ENCODE measurements around the gene FCRLA.

FCRLA gene

DNA sequence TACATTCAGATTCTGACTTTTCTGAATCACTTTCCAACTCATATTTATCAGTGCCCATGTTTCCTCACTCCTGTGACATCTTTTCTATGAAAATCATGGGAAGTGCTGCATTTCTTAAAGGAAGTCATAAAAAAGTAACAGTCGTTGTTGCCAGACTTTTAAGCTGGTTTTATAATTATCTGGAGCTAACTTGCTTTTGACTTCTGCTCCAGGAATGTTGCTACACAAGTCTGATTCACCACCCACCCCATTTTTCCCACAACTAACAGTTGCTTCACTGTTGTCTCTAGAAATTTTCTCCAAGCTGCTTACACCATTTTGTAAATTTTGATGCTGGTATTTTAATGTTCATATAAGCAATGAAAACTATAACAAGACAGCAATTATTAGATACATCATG is 26.5 kb downstream of the FCRLA start:
- no peak for DNase-seq

DNA sequence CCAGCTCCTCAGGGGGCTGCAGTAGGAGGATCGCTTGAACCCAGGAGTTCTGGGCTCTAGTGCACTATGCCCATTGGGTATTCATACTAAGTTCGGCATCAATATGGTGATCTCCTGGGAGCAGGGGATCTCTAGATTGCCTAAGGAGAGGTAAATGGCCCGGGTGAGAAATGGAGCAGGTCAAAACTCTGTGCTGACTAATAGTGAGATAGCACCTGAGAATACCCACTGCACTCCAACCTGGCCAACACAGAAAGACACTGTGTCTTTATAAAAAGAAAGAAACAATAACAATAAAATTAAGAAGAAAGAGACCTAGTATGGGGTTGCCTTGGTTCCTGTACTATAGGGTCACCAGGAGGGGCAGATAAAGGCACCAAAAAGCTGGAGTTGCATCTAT is 28.8 kb downstream of the FCRLA start:
- DNase-seq = no peak

DNA sequence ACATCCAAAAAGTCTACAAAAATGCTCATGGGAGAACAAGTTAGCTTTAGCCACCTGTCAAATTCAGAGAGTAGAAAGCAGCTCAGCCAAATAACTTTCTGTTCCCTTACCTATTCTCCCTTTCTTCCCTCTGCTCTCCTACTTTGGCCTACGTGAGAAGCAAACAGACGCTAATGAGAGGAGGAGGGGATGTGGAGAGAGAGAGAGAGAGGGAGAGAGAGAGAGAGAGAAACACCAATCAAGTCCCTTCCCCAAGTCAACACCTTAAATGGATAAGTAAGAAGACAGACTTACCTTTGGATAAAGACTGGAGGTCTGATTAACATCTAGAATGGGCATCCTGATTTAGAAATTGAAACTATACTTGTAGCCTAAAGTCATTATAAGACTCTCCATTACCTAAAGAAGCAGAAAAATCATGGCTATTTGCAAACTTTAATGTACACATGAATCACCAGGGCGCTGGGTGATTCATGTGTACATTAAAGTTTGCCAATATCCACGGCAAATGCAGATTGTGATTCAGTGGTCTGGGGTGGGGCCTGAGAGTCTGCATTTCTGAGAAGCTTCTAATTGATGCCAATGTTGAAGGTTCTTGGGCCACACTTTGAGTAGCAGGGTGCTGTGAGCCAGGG is 29.4 kb downstream of the FCRLA start:
- no peak for DNase-seq

DNA sequence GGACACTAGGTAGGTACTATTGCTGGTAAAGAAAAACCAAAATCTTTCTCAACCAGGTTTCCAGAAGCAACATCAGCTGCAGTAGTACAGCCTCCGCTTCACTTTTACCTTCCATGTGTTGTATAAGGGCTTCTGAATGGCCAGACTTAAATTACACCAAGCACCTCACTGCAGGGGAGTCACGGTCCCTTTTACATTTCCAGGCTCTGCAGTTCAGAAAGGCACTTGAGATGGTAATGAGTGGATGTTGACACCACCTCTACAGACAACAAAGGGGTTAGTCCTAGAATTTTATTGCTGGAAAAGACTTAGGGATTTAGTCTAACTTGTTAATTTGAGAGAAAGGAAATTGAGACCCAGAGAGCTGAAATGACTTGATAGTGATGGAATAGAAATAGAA is 30.6 kb downstream of the FCRLA start:
- DNase-seq = no peak

DNA sequence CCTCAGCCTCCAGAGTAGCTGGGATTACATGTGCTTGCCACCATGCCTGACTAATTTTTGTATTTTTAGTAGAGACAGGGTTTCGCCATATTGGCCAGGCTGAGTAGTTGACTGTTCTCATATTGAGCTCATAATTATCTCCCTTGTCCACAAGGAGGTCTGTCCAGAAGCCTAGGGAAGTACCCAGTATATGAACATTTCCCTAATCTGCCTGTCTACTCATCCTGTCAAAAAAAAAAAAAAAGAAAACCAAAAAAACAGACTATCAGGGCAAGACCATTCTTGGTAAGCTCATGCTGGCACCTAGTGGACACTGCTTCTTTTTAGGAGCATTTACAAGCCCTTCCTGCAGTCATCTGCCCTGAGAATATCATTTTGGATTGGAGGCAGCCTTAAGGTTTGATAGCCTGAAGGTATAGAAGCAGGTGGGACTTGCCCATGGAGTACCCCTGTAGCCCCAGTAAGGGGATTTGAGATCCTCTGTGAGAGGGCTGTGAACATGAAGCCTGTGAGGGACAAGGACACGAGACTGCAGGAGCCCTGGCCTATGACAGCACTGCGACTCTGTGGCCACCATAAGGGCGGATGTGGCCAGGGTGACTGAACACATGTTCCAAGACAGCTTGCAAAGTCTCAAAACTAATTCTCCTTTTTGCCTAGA is 31.7 kb downstream of the FCRLA start:
- peak; percentile 28 for DNase-seq

DNA sequence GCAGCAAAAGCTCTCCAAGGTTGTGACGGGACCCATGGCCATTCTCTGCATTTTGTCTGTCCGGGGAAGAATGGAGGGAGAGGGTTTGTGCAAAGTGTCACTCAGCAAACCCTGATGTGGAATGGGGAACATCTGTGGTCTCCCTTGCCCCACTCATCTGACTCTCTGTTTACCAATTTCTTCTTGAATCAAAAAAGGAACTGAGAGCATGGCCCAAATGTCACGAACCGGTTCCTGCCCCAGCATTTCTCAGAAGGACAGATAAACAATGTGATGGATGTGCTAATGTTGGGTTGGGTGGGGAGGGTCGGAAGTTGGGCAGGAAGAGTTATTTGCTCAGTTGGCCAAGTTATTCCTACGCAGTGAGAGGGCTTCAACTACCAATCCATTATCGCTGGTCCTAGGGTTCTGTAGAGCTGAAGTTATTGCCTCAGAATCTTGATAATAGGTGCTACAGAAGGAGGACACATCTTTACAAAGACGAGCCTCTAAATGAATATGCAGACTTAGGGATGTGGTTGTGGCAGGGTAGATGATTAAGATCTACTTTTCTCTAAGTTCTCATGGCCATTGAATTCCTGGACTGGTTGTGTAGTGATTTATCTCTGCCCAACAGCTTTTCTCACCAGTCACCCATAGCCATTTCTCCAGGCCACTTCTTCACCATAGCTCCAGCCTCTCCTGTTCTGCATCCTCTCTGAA is 33.0 kb downstream of the FCRLA start:
- DNase-seq = no peak

DNA sequence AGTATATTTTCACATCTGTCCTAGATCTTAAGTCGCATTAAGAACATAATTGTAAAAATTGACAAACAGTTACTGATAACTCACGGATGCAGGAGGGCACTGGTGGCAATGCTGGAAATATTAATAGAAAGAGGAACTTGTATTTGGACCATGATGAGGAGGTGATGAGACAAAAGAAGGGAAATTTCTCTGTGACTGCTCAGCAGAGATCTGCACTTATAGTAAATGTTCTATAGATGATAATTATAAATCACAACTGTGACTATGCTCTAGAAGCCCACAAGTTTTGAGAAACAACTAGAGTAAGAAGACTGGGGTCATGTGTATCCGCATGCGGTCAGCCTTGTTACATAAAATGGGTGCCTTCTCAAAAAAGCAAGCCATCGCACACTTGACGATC is 33.9 kb downstream of the FCRLA start:
- DNase-seq = no peak

DNA sequence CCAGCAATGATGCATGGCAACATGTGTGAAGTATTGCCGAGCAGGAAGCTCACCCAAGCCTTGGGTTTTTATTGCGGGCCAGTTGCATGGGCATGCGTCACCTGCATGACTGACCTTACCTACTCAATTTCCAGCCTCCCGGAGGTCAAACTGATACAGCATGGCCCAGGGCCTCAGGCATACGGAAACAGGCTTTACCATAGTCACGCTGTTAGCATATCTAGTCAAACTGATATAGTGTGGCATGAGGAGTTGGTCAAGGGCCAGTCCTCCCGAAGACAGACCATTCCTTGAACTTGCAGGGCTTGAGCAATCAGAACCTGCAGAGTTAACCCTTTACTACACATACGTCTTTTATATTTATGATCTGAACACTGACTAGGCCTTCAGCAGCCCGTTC is 36.2 kb downstream of the FCRLA start:
- no peak for DNase-seq

DNA sequence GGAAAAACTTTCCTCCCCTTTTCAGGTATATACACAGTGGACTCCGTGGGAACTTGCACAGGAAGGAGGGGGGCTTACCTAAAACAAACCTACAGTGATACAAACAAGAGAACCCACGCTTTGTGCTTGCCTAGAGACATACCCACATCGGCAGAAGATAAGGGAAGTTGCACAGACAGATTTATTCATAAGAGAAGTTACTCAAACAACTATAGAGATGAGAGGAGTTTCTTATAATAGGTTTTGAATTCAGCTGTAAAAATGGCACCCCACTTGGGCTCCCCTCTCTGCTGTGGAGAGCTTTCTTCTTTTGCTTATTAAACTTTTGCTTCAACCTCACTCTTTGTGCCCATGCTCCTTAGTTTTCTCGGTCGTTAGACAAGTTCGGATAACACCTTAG is 40.8 kb downstream of the FCRLA start:
- DNase-seq = no peak

DNA sequence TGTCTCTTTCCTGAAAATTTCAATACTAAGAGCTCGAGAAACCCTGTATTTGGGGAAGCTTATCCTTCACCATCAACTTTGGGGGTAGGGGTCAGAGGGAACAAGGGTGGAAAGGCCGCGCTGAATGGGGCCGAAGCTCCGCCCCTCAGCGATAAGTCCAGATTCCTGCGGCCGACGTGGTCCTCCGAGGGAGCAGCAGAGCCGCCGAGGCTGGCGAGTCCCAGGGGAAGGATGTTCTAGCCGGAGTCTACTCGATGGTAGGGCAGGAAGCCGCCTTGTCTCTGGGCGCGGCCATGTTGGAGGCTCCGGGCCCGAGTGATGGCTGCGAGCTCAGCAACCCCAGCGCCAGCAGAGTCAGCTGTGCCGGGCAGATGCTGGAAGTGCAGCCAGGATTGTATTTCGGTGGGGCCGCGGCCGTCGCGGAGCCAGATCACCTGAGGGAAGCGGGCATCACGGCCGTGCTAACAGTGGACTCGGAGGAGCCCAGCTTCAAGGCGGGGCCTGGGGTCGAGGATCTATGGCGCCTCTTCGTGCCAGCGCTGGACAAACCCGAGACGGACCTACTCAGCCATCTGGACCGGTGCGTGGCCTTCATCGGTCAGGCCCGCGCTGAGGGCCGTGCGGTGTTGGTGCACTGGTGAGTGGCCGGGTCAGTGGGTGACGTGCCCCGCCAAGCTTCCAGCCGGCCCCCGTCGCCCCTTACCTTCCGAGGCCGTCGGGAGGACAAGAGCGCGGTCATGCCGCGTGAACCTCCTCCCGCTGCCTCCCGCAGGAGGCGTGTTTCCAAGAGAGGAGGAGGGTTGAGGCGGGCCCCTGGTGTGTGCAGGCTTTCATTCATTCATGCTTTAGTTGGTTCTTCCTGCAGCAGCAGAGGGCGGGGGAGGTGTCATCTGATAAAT is 42.7 kb downstream of the FCRLA start, which contains the start of gene DUSP12:
TSS of gene DUSP12 (plus strand) at position 278 of the 899 bp plus-strand sequence. CDS start at position 294, 16 bp downstream.
- peak; percentile 98 for DNase-seq

DNA sequence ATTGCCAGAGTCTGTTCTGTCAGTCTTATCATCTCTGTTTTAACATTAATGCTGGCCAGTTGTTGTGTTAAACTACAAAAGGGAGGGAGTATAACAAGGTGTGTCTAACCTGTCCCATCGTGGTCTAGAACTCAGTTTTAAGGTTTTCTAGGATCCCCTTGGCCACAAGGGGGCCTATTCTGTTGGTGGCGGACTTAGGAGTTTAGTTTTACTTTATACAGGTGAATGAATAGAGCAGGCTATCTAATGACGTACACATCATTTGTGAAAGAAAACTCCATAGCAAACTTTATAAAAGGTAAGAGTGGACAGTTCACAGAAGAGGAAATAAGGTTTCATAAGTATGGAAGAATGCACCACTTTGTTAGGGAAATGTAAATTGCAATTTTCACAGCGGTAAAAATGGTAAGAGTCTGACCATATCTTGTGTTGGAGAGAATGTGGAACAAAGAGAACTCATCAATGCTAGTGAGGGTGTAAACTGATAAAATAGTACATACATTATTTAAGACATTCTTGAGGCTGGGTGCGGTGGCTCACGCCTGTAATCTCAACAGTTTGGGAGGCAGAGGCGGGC is 56.6 kb downstream of the FCRLA start:
- DNase-seq = no peak
